ENCODE measurements around the gene MC2R.

Gene MC2R

GRCh38 chr18:13915995-13916431 is 677 bp upstream of the MC2R start:
- H3K36me3 ChIP-seq (ENCODE audit: low read length): no peaks in the 10 kb centered on the region
- H3K9ac ChIP-seq (ENCODE audit: low read length): no peak overlapping the region
- no peak overlapping the region for H2AFZ ChIP-seq (ENCODE audit: low read depth, low read length, severe bottlenecking)
- H4K20me1 ChIP-seq (ENCODE audit: low read depth, low read length): no peaks in the 10 kb centered on the region
- H3K9me2 ChIP-seq (replicated peaks; ENCODE audit: insufficient read depth, low read length): no peaks in the 10 kb centered on the region
- H3K27ac ChIP-seq (ENCODE audit: low read depth, low read length): no peak overlapping the region
- no peaks in the 10 kb centered on the region for H3K79me2 ChIP-seq (ENCODE audit: insufficient read depth, low read length)
- H3K27me3 ChIP-seq (ENCODE audit: low read length): no peaks in the 10 kb centered on the region
- no peak overlapping the region for H3K4me2 ChIP-seq (ENCODE audit: low read depth, low read length, poor library complexity, severe bottlenecking)
- no peaks in the 10 kb centered on the region for H3F3A ChIP-seq (ENCODE audit: insufficient read depth)
- no peak overlapping the region for H3K4me3 ChIP-seq (ENCODE audit: insufficient read depth, low read length, poor library complexity, severe bottlenecking)
- H3K9me3 ChIP-seq (ENCODE audit: insufficient read depth, low read length): no peaks in the 10 kb centered on the region
- TF ChIP-seq EZH2phosphoT487 (conservative IDR thresholded peaks at IDR 0.05; ENCODE audit: low read length) (no peak), CTCF (IDR thresholded peaks at IDR 0.05; ENCODE audit: insufficient read depth, low read length, poor library complexity, severe bottlenecking) (no peak)

GRCh38 chr18:13914756-13915155 is 580 bp downstream of the MC2R start:
- no peak overlapping the region for H3K4me2 ChIP-seq (ENCODE audit: low read depth, low read length, poor library complexity, severe bottlenecking)
- no peaks in the 10 kb centered on the region for H3K9me3 ChIP-seq (ENCODE audit: insufficient read depth, low read length)
- TF ChIP-seq CTCF (IDR thresholded peaks at IDR 0.05; ENCODE audit: insufficient read depth, low read length, poor library complexity, severe bottlenecking) (no peak), EZH2phosphoT487 (conservative IDR thresholded peaks at IDR 0.05; ENCODE audit: low read length) (no peak)
- no peak overlapping the region for H3K9ac ChIP-seq (ENCODE audit: low read length)
- H4K20me1 ChIP-seq (ENCODE audit: low read depth, low read length): no peaks in the 10 kb centered on the region
- no peaks in the 10 kb centered on the region for H3K27me3 ChIP-seq (ENCODE audit: low read length)
- no peak overlapping the region for H3K4me3 ChIP-seq (ENCODE audit: insufficient read depth, low read length, poor library complexity, severe bottlenecking)
- no peaks in the 10 kb centered on the region for H3K36me3 ChIP-seq (ENCODE audit: low read length)
- H2AFZ ChIP-seq (ENCODE audit: low read depth, low read length, severe bottlenecking): no peak overlapping the region
- H3F3A ChIP-seq (ENCODE audit: insufficient read depth): no peaks in the 10 kb centered on the region
- no peaks in the 10 kb centered on the region for H3K79me2 ChIP-seq (ENCODE audit: insufficient read depth, low read length)
- H3K27ac ChIP-seq (ENCODE audit: low read depth, low read length): no peak overlapping the region
- no peaks in the 10 kb centered on the region for H3K9me2 ChIP-seq (replicated peaks; ENCODE audit: insufficient read depth, low read length)

GRCh38 chr18:13914170-13914569 is 1.2 kb downstream of the MC2R start:
- no peak for TF ChIP-seq CTCF (IDR thresholded peaks at IDR 0.05; ENCODE audit: insufficient read depth, low read length, poor library complexity, severe bottlenecking)
- TF ChIP-seq EZH2phosphoT487 (conservative IDR thresholded peaks at IDR 0.05; ENCODE audit: low read length): no peak
- H3K4me3 ChIP-seq (ENCODE audit: insufficient read depth, low read length, poor library complexity, severe bottlenecking): no peak overlapping the region

More at GRCh38 chr18:13914170-13914569, 1.2 kb downstream of the MC2R start:
- Histone ChIP-seq H3F3A (ENCODE audit: insufficient read depth) (no peaks in the 10 kb centered on the region), H2AFZ (ENCODE audit: low read depth, low read length, severe bottlenecking) (no peak overlapping the region), H3K36me3 (ENCODE audit: low read length) (no peaks in the 10 kb centered on the region), H3K79me2 (ENCODE audit: insufficient read depth, low read length) (no peaks in the 10 kb centered on the region), H3K27ac (ENCODE audit: low read depth, low read length) (no peak overlapping the region), H3K9ac (ENCODE audit: low read length) (no peak overlapping the region), H4K20me1 (ENCODE audit: low read depth, low read length) (no peaks in the 10 kb centered on the region), H3K4me2 (ENCODE audit: low read depth, low read length, poor library complexity, severe bottlenecking) (no peak overlapping the region), H3K9me2 (replicated peaks; ENCODE audit: insufficient read depth, low read length) (no peaks in the 10 kb centered on the region), H3K27me3 (ENCODE audit: low read length) (no peaks in the 10 kb centered on the region), H3K9me3 (ENCODE audit: insufficient read depth, low read length) (no peaks in the 10 kb centered on the region)

Data from SU-DHL-6 (cell line).